ENCODE results near the gene IDS. TPM values are rescaled to one million over a fixed set of nuclear protein-coding genes. Genes with fewer than 3 reads are reported as not detected.
A peak's percentile ranks its signal among the peaks of the same experiment; 100 is the strongest.
"Not testable (repeated sequence)": the region's sequence is repeated elsewhere in the genome, so short reads cannot be mapped to it uniquely, and the experiment has no call there.

Gene IDS
- total RNA-seq, 1 donor from 2014 or later: 113 TPM

DNA sequence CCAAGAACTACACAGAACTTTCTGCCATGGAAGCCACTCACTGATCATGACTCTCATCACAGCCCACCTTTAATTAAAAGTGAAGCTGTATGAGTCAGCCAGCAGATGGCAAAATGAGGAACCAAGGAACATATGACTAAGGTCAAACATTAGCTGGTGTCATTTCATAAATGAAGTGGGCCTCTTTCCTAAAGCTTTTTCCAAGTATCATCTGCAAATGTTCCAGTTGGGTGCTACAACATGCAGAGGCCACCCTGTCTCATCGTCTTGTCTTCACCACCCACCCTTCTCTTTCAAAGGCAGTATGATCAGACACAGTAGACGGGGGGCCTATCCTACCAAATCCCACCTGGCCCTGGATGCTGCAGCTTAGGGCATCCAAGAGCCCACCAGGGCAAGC, 26.5 kb upstream of the IDS start:
- DNase-seq (no peak), ATAC-seq (peak; percentile 47)
- no peaks in the 10 kb centered on the region for H3K9me3 ChIP-seq
- no peaks in the 10 kb centered on the region for H3K4me1 ChIP-seq
- H3K36me3 ChIP-seq: no peaks in the 10 kb centered on the region
- intact Hi-C loops (cut with DNase I): no loop called here
- H3K4me3 ChIP-seq: no peak overlapping the region
- no peak for TF ChIP-seq CTCF (IDR thresholded peaks at IDR 0.05)
- H3K27ac ChIP-seq: no peak overlapping the region
- no peaks in the 10 kb centered on the region for H3K27me3 ChIP-seq

DNA sequence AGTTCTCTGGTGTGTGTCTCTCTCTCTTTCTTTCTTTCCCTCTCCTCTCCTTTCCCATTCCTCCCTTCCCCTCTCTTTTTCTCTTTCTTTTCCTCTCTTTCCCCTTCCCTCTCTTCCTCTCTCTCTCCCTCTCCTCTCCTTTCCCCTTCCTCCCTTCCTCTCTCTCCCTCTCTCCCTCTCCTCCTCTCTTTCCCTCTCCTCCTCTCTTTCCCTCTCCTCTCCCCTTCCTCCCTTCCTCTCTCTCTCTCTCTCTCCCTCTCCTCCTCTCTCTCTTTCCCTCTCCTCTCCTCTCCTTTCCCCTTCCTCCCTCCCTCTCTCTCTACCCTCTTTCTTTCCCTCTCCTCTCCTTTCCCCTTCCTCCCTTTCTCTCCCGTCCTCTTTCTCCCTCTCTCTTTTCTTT, 23.3 kb upstream of the IDS start:
- Histone ChIP-seq H3K4me3 (no peak overlapping the region), H3K9me3 (no peaks in the 10 kb centered on the region), H3K27me3 (no peaks in the 10 kb centered on the region), H3K4me1 (no peaks in the 10 kb centered on the region), H3K36me3 (no peaks in the 10 kb centered on the region), H3K27ac (no peak overlapping the region)
- no peak for TF ChIP-seq CTCF (IDR thresholded peaks at IDR 0.05)
- DNase-seq (no peak), ATAC-seq (no peak)
- intact Hi-C loops (cut with DNase I): no loop called here

GRCh38 chrX:149527705-149528104, 22.6 kb upstream of the IDS start:
- H3K27me3 ChIP-seq: no peaks in the 10 kb centered on the region
- TF ChIP-seq CTCF (IDR thresholded peaks at IDR 0.05): peak; percentile 46
- ATAC-seq (peak; percentile 40), DNase-seq (no peak)
- H3K27ac ChIP-seq: no peak overlapping the region
- intact Hi-C loops (cut with DNase I): no loop called here
- no peak overlapping the region for H3K4me3 ChIP-seq
- no peaks in the 10 kb centered on the region for H3K4me1 ChIP-seq
- no peaks in the 10 kb centered on the region for H3K9me3 ChIP-seq
- no peaks in the 10 kb centered on the region for H3K36me3 ChIP-seq

DNA sequence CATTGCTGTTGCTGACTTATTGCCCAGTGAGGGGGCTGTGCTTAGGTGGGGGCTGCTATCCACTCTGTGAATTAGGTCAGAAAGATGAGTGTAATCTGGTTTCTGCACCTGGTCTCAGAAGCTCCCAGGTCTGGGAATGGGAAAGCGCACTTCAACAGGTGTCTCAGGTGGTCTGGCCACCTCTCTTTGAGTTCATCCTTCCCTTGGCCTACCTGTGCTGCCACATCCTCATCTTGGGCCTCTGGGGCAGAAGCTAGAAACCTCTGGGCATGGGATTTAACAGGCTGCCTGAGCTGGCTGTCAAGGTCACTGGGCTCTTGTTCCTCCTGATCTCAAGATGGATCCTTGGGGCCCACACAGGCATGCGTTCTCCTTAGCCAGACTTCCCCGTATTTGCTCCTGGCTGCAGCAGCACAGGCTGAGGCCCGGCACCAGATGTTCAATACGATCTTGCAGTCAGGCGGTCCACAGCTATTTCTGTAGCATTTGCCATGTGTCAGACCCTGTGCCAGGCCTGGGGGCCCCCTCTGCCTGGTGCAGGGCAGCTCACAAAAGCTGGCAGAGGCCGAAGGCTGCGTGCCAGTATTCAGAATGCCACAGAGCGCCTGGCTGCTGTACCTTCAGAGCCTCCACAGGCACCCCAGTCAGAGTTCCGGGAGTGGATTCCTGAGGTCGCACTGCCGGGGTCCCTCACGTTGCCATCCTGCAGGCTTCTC, 21.4 kb upstream of the IDS start:
- DNase-seq; H3K4me3 ChIP-seq; ATAC-seq; H3K4me1 ChIP-seq; H3K9me3 ChIP-seq; intact Hi-C loops (cut with DNase I); H3K36me3 ChIP-seq; H3K27me3 ChIP-seq: not testable (repeated sequence)
- peak overlapping the region; percentile 55 for H3K27ac ChIP-seq

- peak overlapping the region; percentile 55 for H3K27ac ChIP-seq
These were observed 20.8 kb upstream of the IDS start for GRCh38 chrX:149525903-149526302.

GRCh38 chrX:149525389-149525788, 20.3 kb upstream of the IDS start:
- H3K9me3 ChIP-seq; H3K4me3 ChIP-seq; H3K27me3 ChIP-seq; H3K36me3 ChIP-seq; H3K27ac ChIP-seq; intact Hi-C loops (cut with DNase I); H3K4me1 ChIP-seq: not testable (repeated sequence)
- peak; percentile 92 for ATAC-seq
- DNase-seq: peak; percentile 65

More at GRCh38 chrX:149525903-149526302, 20.8 kb upstream of the IDS start:
- H3K36me3 ChIP-seq; intact Hi-C loops (cut with DNase I); H3K4me1 ChIP-seq; DNase-seq; H3K4me3 ChIP-seq; H3K9me3 ChIP-seq; H3K27me3 ChIP-seq: not testable (repeated sequence)
- peak; percentile 25 for ATAC-seq

- no peak for ATAC-seq
- no peak overlapping the region for H3K27ac ChIP-seq
These were observed 17.8 kb upstream of the IDS start for GRCh38 chrX:149522916-149523315.

More at GRCh38 chrX:149522916-149523315, 17.8 kb upstream of the IDS start:
- DNase-seq: no peak
- Histone ChIP-seq H3K36me3 (no peaks in the 10 kb centered on the region), H3K9me3 (no peaks in the 10 kb centered on the region), H3K27me3 (no peaks in the 10 kb centered on the region), H3K4me3 (no peak overlapping the region), H3K4me1 (no peaks in the 10 kb centered on the region)
- intact Hi-C loops (cut with DNase I): no loop called here
- TF ChIP-seq CTCF (IDR thresholded peaks at IDR 0.05): no peak

Measured in upper lobe of right lung (tissue), 1 donor.